Mucosa of rectum (tissue), 2 donors: Measurements from ENCODE around the gene CENPH.
A peak's percentile ranks its signal among the peaks of the same experiment; 100 is the strongest.
"Not testable (repeated sequence)": the region's sequence is repeated elsewhere in the genome, so short reads cannot be mapped to it uniquely, and the experiment has no call there.

Source experiments
- H3K27ac ChIP-seq, 2 donors: one replicate each; pipeline ENCODE4 v1.7.0; 2013; ENCODE audit warnings: inconsistent platforms in 2 of 2, low read depth in 2 of 2, low read length in 2 of 2
- H3K27me3 ChIP-seq, 2 donors: one replicate each; pipeline ENCODE4 v1.7.0; 2013; ENCODE audit warnings: low read length in 2 of 2; ENCODE audit not compliant: control insufficient read depth in 2 of 2, insufficient read depth in 2 of 2
- H3K36me3 ChIP-seq, 2 donors: one replicate each; pipeline ENCODE4 v1.7.0; 2013; ENCODE audit warnings: low read length in 2 of 2; ENCODE audit not compliant: control insufficient read depth in 2 of 2, insufficient read depth in 2 of 2
- H3K4me1 ChIP-seq, 2 donors: one replicate each; pipeline ENCODE4 v1.7.0; 2013; ENCODE audit warnings: low read length in 2 of 2, mild to moderate bottlenecking in 1 of 2; ENCODE audit not compliant: control insufficient read depth in 2 of 2, insufficient read depth in 2 of 2
- H3K4me3 ChIP-seq, 2 donors: one replicate each; pipeline ENCODE4 v1.7.0; 2013; ENCODE audit warnings: low read length in 2 of 2
- H3K9ac ChIP-seq, 2 donors: one replicate each; pipeline ENCODE4 v1.7.0; 2013; ENCODE audit warnings: low read length in 2 of 2, low read depth in 1 of 2, mild to moderate bottlenecking in 1 of 2
- H3K9me3 ChIP-seq, 2 donors: one replicate each; pipeline ENCODE4 v1.7.0; 2013; ENCODE audit warnings: low read length in 2 of 2; ENCODE audit not compliant: control insufficient read depth in 2 of 2
- donor health status: healthy.
- donor health status: Normal muscosa, but diverticular disease.

The CENPH gene

DNA sequence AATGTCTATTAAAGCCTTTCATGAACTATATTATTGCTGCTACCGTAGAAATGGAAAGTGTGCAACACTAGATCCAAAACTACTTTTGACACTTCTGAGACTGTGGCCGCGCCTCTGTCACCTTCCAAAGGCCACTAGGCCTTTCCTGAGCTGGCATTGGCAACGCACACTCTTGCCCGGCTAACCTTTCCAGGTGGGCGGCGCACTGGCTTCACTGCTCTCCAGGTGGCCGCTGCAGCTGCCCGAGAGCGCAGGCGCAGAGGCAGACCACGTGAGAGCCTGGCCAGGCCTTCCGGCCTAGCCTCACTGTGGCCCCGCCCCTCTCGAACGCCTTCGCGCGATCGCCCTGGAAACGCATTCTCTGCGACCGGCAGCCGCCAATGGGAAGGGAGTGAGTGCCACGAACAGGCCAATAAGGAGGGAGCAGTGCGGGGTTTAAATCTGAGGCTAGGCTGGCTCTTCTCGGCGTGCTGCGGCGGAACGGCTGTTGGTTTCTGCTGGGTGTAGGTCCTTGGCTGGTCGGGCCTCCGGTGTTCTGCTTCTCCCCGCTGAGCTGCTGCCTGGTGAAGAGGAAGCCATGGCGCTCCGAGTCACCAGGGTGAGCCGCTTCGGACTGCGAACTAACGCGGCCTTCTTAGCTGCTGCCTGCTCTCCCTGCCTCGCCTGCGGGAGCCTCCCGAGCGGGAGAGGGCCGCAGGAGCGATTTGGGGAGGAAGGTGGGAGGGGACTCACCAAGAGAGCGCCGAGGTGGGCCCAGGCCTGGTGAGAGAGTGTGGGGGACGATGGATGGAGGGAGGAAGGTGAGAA, 22.5 kb upstream of the CENPH start, which contains the start of gene CCNB1:
Gene CCNB1 (plus strand): TSS at position 465 of the 807 bp plus-strand sequence. CDS start 113 bp downstream, at position 578.
- Histone ChIP-seq H3K9me3 (no peaks in the 10 kb centered on the region), H3K4me1 (peaks cover 6 to 9% of the 10 kb centered on the region in 2 donors), H3K9ac (peak within 1 kb of the TSS; percentile 14 to 61), H3K4me3 (peak within 1 kb of the TSS; percentile 89 to 92), H3K36me3 (peaks cover 2 to 4% of the 10 kb centered on the region in 2 donors), H3K27me3 (no peaks in the 10 kb centered on the region), H3K27ac (peak within 1 kb of the TSS; percentile 18 to 49)

DNA sequence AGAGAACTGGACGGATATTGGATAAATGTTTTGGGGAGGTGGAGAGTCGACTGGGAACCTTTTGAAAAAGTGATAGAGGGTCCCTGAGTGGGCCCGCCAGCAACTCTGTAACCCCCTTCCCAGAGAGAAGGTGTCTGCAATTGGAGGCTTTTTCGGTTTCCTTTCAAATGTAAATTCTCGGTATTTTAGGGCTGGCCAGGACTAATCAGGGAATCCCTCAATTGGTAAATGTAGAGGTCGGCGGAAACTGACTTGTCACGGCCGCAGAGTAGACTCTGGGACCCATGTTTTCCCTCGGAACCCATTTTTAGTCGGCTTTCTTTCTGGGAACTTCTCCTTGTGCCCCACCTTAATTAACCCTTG, 21.9 kb upstream of the CENPH start:
- H3K27ac ChIP-seq, result peak overlapping the region in 1 of 2 donors; percentile 18
- peak overlapping the region; percentile 89 to 92 for H3K4me3 ChIP-seq
- peaks cover 6 to 9% of the 10 kb centered on the region in 2 donors for H3K4me1 ChIP-seq
- no peaks in the 10 kb centered on the region for H3K9me3 ChIP-seq
- no peaks in the 10 kb centered on the region for H3K27me3 ChIP-seq
- peak overlapping the region; percentile 14 to 61 for H3K9ac ChIP-seq
- peaks cover 2 to 4% of the 10 kb centered on the region in 2 donors for H3K36me3 ChIP-seq

DNA sequence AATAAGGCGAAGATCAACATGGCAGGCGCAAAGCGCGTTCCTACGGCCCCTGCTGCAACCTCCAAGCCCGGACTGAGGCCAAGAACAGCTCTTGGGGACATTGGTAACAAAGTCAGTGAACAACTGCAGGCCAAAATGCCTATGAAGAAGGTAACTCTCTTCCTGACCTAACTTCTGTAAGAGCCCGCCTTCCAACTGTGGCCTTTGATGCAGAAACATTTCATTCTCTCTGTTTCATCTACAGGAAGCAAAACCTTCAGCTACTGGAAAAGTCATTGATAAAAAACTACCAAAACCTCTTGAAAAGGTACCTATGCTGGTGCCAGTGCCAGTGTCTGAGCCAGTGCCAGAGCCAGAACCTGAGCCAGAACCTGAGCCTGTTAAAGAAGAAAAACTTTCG, 21.5 kb upstream of the CENPH start:
- Histone ChIP-seq H3K27ac (no peak overlapping the region), H3K27me3 (no peaks in the 10 kb centered on the region), H3K9me3 (no peaks in the 10 kb centered on the region), H3K4me3 (peak overlapping the region; percentile 89 to 92), H3K4me1 (peaks cover 6 to 9% of the 10 kb centered on the region in 2 donors), H3K9ac (peak overlapping the region; percentile 14 to 61), H3K36me3 (peaks cover 2 to 4% of the 10 kb centered on the region in 2 donors)

DNA sequence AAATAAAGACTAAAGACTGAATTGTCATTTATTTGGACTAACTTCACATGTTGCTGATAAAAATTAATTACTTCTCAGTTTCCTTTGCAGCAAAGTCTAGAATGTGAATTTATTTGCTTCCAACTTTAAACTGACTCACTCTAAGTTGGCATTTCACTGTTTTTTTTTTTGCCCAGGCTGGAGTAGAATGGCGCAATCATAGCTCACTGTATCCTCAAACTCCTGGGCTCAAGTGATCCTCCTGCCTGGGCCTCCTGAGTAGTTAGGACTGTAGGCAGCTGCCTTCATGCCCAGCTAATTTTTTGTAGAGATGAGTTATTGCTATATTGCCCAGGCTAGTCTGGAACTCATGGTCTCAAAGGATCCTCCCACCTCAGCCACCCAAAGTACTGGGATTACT, 18.9 kb upstream of the CENPH start:
- Histone ChIP-seq H3K27ac (no peak overlapping the region), H3K9me3 (no peaks in the 10 kb centered on the region), H3K9ac (no peak overlapping the region), H3K4me3 (no peak overlapping the region), H3K36me3 (peaks cover 7 to 14% of the 10 kb centered on the region in 2 donors), H3K4me1 (peaks cover 6 to 9% of the 10 kb centered on the region in 2 donors), H3K27me3 (no peaks in the 10 kb centered on the region)

DNA sequence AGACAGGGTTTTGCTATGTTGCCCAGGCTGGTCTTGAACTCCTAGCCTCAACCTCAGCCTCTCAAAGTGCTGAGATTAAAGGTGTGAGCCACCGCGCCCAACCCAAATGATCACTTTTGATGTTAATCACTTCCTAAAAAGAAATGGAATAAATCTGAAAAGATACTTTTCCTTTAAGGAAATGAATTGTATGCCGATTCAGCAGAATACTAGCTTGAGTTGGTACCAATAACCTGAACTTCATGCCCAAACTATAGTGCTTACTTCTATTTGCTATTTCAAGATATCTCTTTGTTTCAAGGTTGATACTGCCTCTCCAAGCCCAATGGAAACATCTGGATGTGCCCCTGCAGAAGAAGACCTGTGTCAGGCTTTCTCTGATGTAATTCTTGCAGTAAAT, 18.4 kb upstream of the CENPH start:
- no peak overlapping the region for H3K27ac ChIP-seq
- peaks cover 6 to 9% of the 10 kb centered on the region in 2 donors for H3K4me1 ChIP-seq
- H3K4me3 ChIP-seq, result no peak overlapping the region
- no peak overlapping the region for H3K9ac ChIP-seq
- H3K9me3 ChIP-seq, result no peaks in the 10 kb centered on the region
- H3K27me3 ChIP-seq, result no peaks in the 10 kb centered on the region
- H3K36me3 ChIP-seq, result peaks cover 7 to 14% of the 10 kb centered on the region in 2 donors

DNA sequence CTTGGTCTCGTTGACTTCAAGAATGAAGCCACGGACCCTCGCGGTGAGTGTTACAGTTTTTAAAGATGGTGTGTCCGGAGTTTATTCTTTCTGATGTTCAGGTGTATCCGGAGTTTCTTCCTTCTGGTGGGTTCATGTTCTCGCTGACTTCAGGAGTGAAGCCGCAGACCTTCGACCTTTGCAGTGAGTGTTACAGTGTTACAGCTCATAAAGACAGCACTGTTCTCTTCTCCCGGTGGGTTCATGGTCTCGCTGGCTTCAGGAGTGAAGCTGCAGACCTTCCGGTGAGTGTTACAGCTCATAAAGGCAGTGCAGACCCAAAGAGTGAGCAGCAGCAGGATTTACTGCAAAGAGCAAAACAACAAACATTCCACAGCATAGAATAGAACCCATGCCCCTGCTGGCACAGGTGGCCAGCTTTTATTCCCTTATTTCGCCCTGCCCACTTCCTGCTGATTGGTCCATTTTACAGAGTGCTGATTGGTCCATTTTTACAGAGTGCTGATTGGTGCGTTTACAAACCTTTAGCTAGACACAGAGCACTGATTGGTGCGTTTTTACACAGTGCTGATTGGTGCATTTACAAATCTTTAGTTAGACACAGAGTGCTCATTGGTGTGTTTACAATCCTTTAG, 7.6 kb upstream of the CENPH start:
- not testable (repeated sequence) for H3K27ac ChIP-seq, H3K4me3 ChIP-seq, H3K9me3 ChIP-seq, H3K36me3 ChIP-seq, H3K4me1 ChIP-seq, H3K9ac ChIP-seq, H3K27me3 ChIP-seq

DNA sequence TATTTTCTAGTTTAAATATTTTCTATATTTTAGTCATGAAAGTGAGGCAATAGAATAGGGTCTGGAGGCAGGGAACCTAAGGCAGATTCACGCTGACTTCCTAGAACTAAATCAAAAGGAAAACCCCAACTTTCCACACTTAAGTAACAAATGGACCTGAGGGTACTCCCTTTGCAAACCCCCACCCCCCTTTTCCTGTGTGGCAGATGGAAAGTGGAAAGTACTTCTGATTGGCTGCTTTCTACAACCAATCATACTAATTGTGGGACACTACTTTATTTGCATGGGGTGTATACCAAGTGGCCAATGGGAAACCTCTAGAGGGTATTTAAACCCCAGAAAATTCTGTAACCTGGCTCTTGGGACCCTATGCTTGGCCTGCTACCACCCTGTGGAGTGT, 4.8 kb upstream of the CENPH start:
- Histone ChIP-seq H3K4me1 (peaks cover 3 to 5% of the 10 kb centered on the region in 2 donors), H3K4me3 (no peak overlapping the region), H3K9me3 (no peaks in the 10 kb centered on the region), H3K27me3 (no peaks in the 10 kb centered on the region), H3K9ac (no peak overlapping the region), H3K36me3 (no peaks in the 10 kb centered on the region), H3K27ac (no peak overlapping the region)

DNA sequence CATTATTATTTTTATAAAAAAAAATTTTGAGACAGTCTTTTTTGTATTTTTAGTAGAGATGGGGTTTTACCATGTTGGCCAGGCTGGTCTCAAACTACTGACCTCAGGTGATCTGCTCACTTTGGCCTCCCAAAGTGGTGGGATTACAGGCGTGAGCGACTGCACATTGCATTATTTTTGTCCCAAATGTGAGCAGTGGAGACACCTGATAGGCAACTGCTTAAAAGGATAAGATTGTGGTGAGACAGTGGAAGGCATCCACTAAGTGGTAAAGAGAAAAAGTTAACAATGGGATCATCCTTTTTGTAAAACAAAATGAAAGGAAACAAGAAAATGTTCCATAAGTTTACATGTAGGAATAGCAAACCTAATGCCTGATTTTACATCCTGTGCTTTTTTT, 2.0 kb upstream of the CENPH start:
- H3K4me3 ChIP-seq, result no peak overlapping the region
- H3K27ac ChIP-seq, result no peak overlapping the region
- H3K9me3 ChIP-seq, result no peaks in the 10 kb centered on the region
- no peak overlapping the region for H3K9ac ChIP-seq
- no peaks in the 10 kb centered on the region for H3K36me3 ChIP-seq
- H3K27me3 ChIP-seq, result no peaks in the 10 kb centered on the region
- H3K4me1 ChIP-seq, result peaks cover 9% of the 10 kb centered on the region in 2 donors

DNA sequence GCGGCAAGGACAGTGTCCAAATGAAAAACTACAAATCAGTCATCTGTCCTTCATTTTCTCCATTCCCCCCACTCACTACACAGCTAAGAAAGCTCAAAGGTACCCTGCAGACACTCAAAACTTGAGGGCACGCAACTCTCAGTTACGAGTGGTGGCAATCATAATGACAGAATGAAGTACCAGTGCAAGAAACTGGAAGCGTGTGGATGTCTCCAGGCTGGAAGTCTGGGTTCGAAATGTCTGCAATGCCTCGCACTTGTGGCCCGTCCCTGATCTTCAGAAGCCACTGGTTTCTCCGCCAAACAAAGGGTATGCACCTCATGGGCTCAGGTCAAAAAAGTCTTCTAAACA, 597 bp upstream of the CENPH start:
- Histone ChIP-seq H3K4me1 (peaks cover 9% of the 10 kb centered on the region in 2 donors), H3K27ac (peak overlapping the region; percentile 45 to 69), H3K9me3 (no peaks in the 10 kb centered on the region), H3K4me3 (peak overlapping the region; percentile 72 to 100), H3K9ac (peak overlapping the region; percentile 59 to 74), H3K36me3 (no peaks in the 10 kb centered on the region), H3K27me3 (no peaks in the 10 kb centered on the region)

DNA sequence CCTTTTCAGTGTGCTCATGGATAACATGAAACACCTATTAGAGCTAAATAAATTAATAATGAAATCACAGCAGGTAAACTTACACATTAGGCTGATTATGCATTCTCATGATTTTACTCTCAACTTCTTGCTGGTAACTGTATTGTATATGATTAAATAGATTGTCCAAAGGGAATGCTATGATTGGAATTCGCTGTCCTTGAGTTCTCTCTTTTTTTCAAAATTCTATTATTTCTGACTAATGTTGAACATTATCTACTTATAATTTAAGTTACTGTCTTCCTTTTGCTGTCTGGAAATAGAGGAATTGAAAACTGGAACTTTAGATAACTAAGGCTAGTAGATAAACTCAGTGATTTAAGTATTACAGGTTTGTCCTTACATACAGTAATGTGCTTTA, 13.1 kb downstream of the CENPH start:
- no peaks in the 10 kb centered on the region for H3K36me3 ChIP-seq
- H3K4me3 ChIP-seq, result no peak overlapping the region
- H3K27ac ChIP-seq, result no peak overlapping the region
- no peaks in the 10 kb centered on the region for H3K9me3 ChIP-seq
- no peaks in the 10 kb centered on the region for H3K4me1 ChIP-seq
- H3K9ac ChIP-seq, result no peak overlapping the region
- no peaks in the 10 kb centered on the region for H3K27me3 ChIP-seq
